SU-DHL-6 (cell line): ENCODE measurements around the gene SOX5.

Source experiments
- H2AFZ ChIP-seq: fragments of 200-600 bp; sonication (generic); 2 replicates; pipeline ENCODE4 v1.6.1; 2014; ENCODE audit warnings: low read depth, mild to moderate bottlenecking, moderate library complexity, mixed read lengths, antibody characterized with exemption, low read length; ENCODE audit not compliant: severe bottlenecking
- H3F3A ChIP-seq: fragments of 200-600 bp; shearing (Covaris generic); 2 replicates; pipeline ENCODE4 v1.6.0; 2016; ENCODE audit warnings: antibody characterized with exemption, mild to moderate bottlenecking; ENCODE audit not compliant: insufficient read depth
- H3K27ac ChIP-seq: fragments of 200-600 bp; sonication (generic); 2 replicates; pipeline ENCODE4 v1.5.1; 2016; ENCODE audit warnings: low read depth, mild to moderate bottlenecking, low read length, moderate library complexity, mixed read lengths
- H3K27me3 ChIP-seq: fragments of 200-600 bp; sonication (generic), shearing (Covaris generic); 2 replicates; pipeline ENCODE4 v1.6.0; 2014; ENCODE audit warnings: mild to moderate bottlenecking, low read length
- H3K36me3 ChIP-seq: fragments of 200-600 bp; sonication (generic); 2 replicates; pipeline ENCODE4 v1.6.1; 2014; ENCODE audit warnings: mild to moderate bottlenecking, low read length, mixed read lengths
- H3K4me2 ChIP-seq: fragments of 300-600, 200-600 bp; shearing (Covaris generic), sonication (generic); 2 replicates; pipeline ENCODE4 v1.6.0; 2014; ENCODE audit warnings: low read length, low read depth, mild to moderate bottlenecking; ENCODE audit not compliant: poor library complexity, severe bottlenecking
- H3K4me3 ChIP-seq: fragments of 200-600 bp; sonication (generic); 2 replicates; pipeline ENCODE4 v1.5.1; 2014; ENCODE audit warnings: antibody characterized with exemption, low read length, mild to moderate bottlenecking, mixed read lengths; ENCODE audit not compliant: insufficient read depth, poor library complexity, severe bottlenecking
- H3K79me2 ChIP-seq: fragments of 200-600 bp; sonication (generic); 2 replicates; pipeline ENCODE4 v1.6.1; 2014; ENCODE audit warnings: mild to moderate bottlenecking, low read length, moderate library complexity; ENCODE audit not compliant: insufficient read depth
- H3K9ac ChIP-seq: fragments of 200-600 bp; sonication (generic); 2 replicates; pipeline ENCODE4 v1.7.0; 2014; ENCODE audit warnings: mild to moderate bottlenecking, low read length
- H3K9me2 ChIP-seq: fragments of 200-600 bp; sonication (generic); replicated peaks from 2 replicates; pipeline ENCODE4 v1.6.1; 2014; ENCODE audit warnings: low read length; ENCODE audit not compliant: insufficient read depth
- H3K9me3 ChIP-seq: fragments of 200-600 bp; sonication (generic); 2 replicates; pipeline ENCODE4 v1.6.1; 2014; ENCODE audit warnings: low read length, mixed read lengths; ENCODE audit not compliant: insufficient read depth
- H4K20me1 ChIP-seq: fragments of 200-600 bp; sonication (generic); 2 replicates; pipeline ENCODE4 v1.6.1; 2014; ENCODE audit warnings: low read depth, mild to moderate bottlenecking, antibody characterized with exemption, low read length, moderate library complexity, mixed read lengths
- EZH2phosphoT487 ChIP-seq: fragments of 200-600 bp; sonication (generic), shearing (Covaris generic); conservative IDR thresholded peaks from 2 replicates; pipeline ENCODE4 v1.6.1; 2018; ENCODE audit warnings: mild to moderate bottlenecking, antibody characterized with exemption, low read length, moderate library complexity, mixed read lengths
- TF ChIP-seq, protein P1 (sequence below): fragments of 200-600 bp; sonication (generic); IDR thresholded peaks from one replicate; pipeline ENCODE4 v1.5.1; 2017; ENCODE audit warnings: antibody characterized with exemption, mild to moderate bottlenecking, low read length, moderate library complexity; ENCODE audit not compliant: insufficient read depth, poor library complexity, severe bottlenecking

SOX5 gene

DNA sequence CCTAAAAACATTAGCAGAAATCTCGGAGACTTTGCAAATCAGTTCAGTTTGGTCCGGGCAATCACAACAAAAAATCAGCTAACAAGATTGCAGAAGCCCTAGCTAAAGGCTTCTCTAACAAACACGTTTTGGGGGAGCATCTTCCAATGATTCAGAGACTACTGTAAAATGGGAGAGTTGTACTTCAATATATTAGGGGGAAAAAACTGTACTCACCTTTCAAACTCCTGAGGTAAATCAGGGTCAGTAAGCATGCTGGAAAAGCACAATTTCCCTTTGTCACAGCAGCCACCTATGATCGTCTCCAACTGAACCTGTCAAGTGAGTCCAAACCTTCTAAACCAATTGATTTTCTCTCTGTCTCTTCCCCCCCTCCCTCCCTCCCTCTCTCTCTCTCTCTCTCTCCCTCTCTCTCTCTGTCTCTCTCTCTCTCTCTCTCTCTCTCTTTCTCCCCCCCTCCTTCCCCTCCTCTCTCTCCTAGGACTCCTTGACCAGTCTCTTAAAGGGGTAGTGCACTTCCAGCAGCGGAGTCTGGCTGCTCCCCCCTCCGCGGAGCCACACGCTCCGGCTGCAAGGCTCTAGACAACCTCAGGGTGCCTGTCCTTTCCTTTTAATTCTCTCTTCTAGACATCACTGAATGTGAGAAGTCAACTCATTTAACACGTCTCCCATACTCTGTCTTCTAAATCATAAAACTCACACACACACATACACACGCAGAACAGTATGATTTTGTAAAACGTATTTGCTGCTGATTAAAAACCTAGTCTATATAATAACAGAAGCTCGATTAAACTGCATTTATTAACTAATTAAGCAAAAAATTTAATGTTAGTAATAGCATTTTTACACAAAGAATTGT, at the start of gene SOX5:
Gene SOX5, minus strand, starts transcription at position 323 of the 862 bp plus-strand sequence. Its CDS starts 69 bp downstream, at position 254.
- H3K36me3 ChIP-seq = no peaks in the 10 kb centered on the region
- no peaks in the 10 kb centered on the region for H3F3A ChIP-seq
- H3K27ac ChIP-seq = no peak within 1 kb of the TSS
- H3K9me2 ChIP-seq = no peaks in the 10 kb centered on the region
- H3K4me3 ChIP-seq = no peak within 1 kb of the TSS
- H3K9ac ChIP-seq = no peak within 1 kb of the TSS
- no peaks in the 10 kb centered on the region for H3K9me3 ChIP-seq
- H3K27me3 ChIP-seq = no peaks in the 10 kb centered on the region
- H3K4me2 ChIP-seq = no peak within 1 kb of the TSS
- TF ChIP-seq, protein P1, sequence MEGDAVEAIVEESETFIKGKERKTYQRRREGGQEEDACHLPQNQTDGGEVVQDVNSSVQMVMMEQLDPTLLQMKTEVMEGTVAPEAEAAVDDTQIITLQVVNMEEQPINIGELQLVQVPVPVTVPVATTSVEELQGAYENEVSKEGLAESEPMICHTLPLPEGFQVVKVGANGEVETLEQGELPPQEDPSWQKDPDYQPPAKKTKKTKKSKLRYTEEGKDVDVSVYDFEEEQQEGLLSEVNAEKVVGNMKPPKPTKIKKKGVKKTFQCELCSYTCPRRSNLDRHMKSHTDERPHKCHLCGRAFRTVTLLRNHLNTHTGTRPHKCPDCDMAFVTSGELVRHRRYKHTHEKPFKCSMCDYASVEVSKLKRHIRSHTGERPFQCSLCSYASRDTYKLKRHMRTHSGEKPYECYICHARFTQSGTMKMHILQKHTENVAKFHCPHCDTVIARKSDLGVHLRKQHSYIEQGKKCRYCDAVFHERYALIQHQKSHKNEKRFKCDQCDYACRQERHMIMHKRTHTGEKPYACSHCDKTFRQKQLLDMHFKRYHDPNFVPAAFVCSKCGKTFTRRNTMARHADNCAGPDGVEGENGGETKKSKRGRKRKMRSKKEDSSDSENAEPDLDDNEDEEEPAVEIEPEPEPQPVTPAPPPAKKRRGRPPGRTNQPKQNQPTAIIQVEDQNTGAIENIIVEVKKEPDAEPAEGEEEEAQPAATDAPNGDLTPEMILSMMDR = no peak
- no peak for TF ChIP-seq EZH2phosphoT487
- H2AFZ ChIP-seq = no peak within 1 kb of the TSS
- no peaks in the 10 kb centered on the region for H4K20me1 ChIP-seq
- no peaks in the 10 kb centered on the region for H3K79me2 ChIP-seq

DNA sequence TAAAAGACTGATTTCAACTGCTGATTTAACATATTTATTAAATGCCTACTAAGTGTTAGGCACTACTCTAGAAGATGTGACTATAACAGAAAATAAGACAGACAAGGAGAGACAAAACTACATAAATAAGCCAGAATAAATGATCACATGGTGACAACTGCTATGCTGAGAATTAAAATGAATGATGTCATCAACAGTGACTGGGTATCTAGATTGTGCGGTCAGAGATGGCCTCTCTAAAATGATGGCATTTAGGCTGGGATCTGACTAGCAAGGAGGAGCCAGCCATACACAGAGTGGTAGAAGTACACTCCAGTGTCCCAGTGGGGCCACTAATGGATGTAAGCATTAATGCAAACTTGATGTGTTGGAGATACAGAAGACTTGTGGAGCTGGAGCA, 37.6 kb upstream of the SOX5 start:
- no peak overlapping the region for H3K9ac ChIP-seq
- no peaks in the 10 kb centered on the region for H3K27me3 ChIP-seq
- no peaks in the 10 kb centered on the region for H3F3A ChIP-seq
- no peaks in the 10 kb centered on the region for H3K79me2 ChIP-seq
- H2AFZ ChIP-seq = no peak overlapping the region
- no peaks in the 10 kb centered on the region for H3K9me2 ChIP-seq
- H3K4me3 ChIP-seq = no peak overlapping the region
- no peaks in the 10 kb centered on the region for H4K20me1 ChIP-seq
- no peak overlapping the region for H3K27ac ChIP-seq
- no peak overlapping the region for H3K4me2 ChIP-seq
- H3K9me3 ChIP-seq = no peaks in the 10 kb centered on the region
- no peak for TF ChIP-seq EZH2phosphoT487
- TF ChIP-seq, protein P1 = no peak
- H3K36me3 ChIP-seq = no peaks in the 10 kb centered on the region

DNA sequence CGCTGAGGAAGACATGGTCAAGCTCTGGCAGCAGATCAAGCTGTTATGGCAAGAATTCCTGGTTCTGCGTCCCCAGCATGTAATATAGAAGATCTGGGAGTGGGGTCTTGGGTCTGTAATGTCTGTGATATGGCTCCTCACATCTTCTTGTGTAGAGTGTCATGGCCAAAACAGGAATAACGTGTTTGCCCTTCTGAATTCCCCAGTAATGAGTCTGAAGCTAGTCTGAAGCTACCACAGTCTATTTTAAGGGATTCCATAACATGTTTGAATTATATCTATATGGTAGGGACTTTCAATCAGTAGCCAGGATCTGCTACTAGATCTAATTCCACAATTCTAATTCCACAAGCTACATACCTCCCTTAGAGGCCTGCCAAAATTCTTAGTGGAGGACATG, 31.4 kb upstream of the SOX5 start:
- no peaks in the 10 kb centered on the region for H3K9me2 ChIP-seq
- TF ChIP-seq, protein P1 = no peak
- no peak for TF ChIP-seq EZH2phosphoT487
- no peaks in the 10 kb centered on the region for H4K20me1 ChIP-seq
- no peaks in the 10 kb centered on the region for H3K79me2 ChIP-seq
- no peak overlapping the region for H2AFZ ChIP-seq
- no peaks in the 10 kb centered on the region for H3K36me3 ChIP-seq
- no peaks in the 10 kb centered on the region for H3F3A ChIP-seq
- H3K4me2 ChIP-seq = no peak overlapping the region
- H3K27ac ChIP-seq = no peak overlapping the region
- H3K9me3 ChIP-seq = no peaks in the 10 kb centered on the region
- no peak overlapping the region for H3K9ac ChIP-seq
- H3K27me3 ChIP-seq = no peaks in the 10 kb centered on the region
- no peak overlapping the region for H3K4me3 ChIP-seq
